Heart left ventricle (tissue), 16 donors: ENCODE measurements around the gene FAM222A. TPM values are rescaled to one million over a fixed set of nuclear protein-coding genes. Genes with fewer than 3 reads are reported as not detected.

ENCODE experiments used
- ATAC-seq, 4 donors: fragments of 200-7000 bp; cut with Tn5 transposase; one replicate each; pipeline ENCODE4 v1.9.1; 2020 to 2022; ENCODE audit warnings: moderate library complexity in 4 of 4, mild to moderate bottlenecking in 3 of 4, moderate number of reproducible peaks in 1 of 4
- DNase-seq, 5 donors: peaks; one replicate each; pipeline ENCODE4 v3.0.0-alpha.2; 2020
- H3K27ac ChIP-seq, 12 donors: fragments of 200-600 bp; sonication (generic) in 4 of 12; one replicate each; pipeline versions ENCODE4 v1.5.0 to v1.8.0; 2016 to 2022; ENCODE audit warnings: mild to moderate bottlenecking in 2 of 12
- H3K27me3 ChIP-seq, 9 donors: fragments of 200-600 bp; sonication (generic) in 2 of 9; one replicate each; pipeline versions ENCODE4 v1.5.1 to v1.8.0; 2016 to 2022; ENCODE audit warnings: mild to moderate bottlenecking in 3 of 9
- H3K36me3 ChIP-seq, 9 donors: fragments of 200-600 bp; sonication (generic) in 2 of 9; one replicate each; pipeline versions ENCODE4 v1.5.0 to v1.8.0; 2018 to 2022; ENCODE audit warnings: mild to moderate bottlenecking in 2 of 9
- H3K4me1 ChIP-seq, 12 donors: fragments of 200-600 bp; sonication (generic) in 4 of 12; one replicate each; pipeline versions ENCODE4 v1.5.0 to v1.8.0; 2016 to 2022; ENCODE audit warnings: mild to moderate bottlenecking in 3 of 12
- H3K4me3 ChIP-seq, 12 donors: fragments of 200-600 bp; sonication (generic) in 4 of 12; one replicate each; pipeline versions ENCODE4 v1.5.0 to v1.8.0; 2017 to 2022; ENCODE audit warnings: mild to moderate bottlenecking in 9 of 12, moderate library complexity in 4 of 12
- H3K9me3 ChIP-seq, 12 donors: fragments of 200-600 bp; sonication (generic) in 4 of 12; one replicate each; pipeline versions ENCODE4 v1.5.0 to v1.8.0; 2016 to 2022; ENCODE audit warnings: mild to moderate bottlenecking in 1 of 12
- CTCF ChIP-seq, 12 donors: fragments of 200-600 bp; sonication (generic) in 4 of 12; IDR thresholded peaks; one replicate each; pipeline versions ENCODE4 v1.5.0 to v1.8.0; 2018 to 2022; ENCODE audit warnings: antibody characterized with exemption in 12 of 12, mild to moderate bottlenecking in 5 of 12
- POLR2A ChIP-seq, 2 donors: fragments of 450-650 bp; IDR thresholded peaks; one replicate each; pipeline ENCODE4 v1.6.1; 2017; ENCODE audit warnings: antibody characterized with exemption in 2 of 2, mild to moderate bottlenecking in 2 of 2, moderate library complexity in 2 of 2
- WGBS, 4 donors: extraction: QIAGEN DNeasy Blood & Tissue Kit in 2 of 4; methylation state at CpG; one replicate each; pipeline versions ENCODE4 v1.1.5 to v1.1.7; 2013 to 2018; 5-methylcytosine and 5-hydroxymethylcytosine counted together
- intact Hi-C, 10 donors: fragments of 100-400 bp; cut with DNase I; formaldehyde crosslinking; loops; one replicate each; pipeline versions ENCODE4 v1.11.1 to v1.14.2; 2022
- polyA plus RNA-seq, 2 donors: library from polyadenylated mRNA; stranded (reverse); fragments of 200-250 nt; gene quantifications; one replicate each; pipeline ENCODE4 v1.2.3, GENCODE V29; 2013
- total RNA-seq, 9 donors: library from RNA; depleted of rRNA in 2 of 9; stranded (reverse); fragments of >200 nt in 2 of 9; fragmentation: NEBNext Ultra II Directional in 3 of 9; extraction: Animal tissue kit (Norgen Biotek cat#: 25700) in 3 of 9; gene quantifications; one replicate each; pipeline versions ENCODE4 v1.1.0 to v1.2.4, GENCODE V29; 2016 to 2023
- donor health status: ischemic (EF 13 %, LVEDD 7.1; RV severe dilation, severe dysfunction).
- donor health status: healthy with polysubstance abuse.
- donor health status: DM: no; HTN: yes; CAD: no.
- donor health status: DM: no; HTN: no; CAD: no.
- donor health status: ischemic (EF 25% LVEDD 6.9; RV normal size, moderate dysfunction).
- donor health status: ischemic (EF 25% LVEDD 5.7; RV mildly dilated, moderate dysfunction).
- donor health status: healthy.
- donor health status: DM: yes; HTN: yes; CAD: no.
- donor health status: ischemic (EF 35%, LVEDD 5.7; RV mildly dilated, moderate dysfunction).
- donor health status: nonischemic (EF 11% LVEDD 7.7; RV severe dilation, severe dysfunction).
- donor health status: DM: yes; HTN: yes; CAD: no.
- donor health status: PGD.
- donor health status: ischemic (EF 29% LVEDD 5.4; RV normal size, mild dysfunction).
- donor health status: nonischemic (EF 23%, LVEDD 6.1; RV moderate dilation, normal function).

Gene FAM222A
- total and polyA plus RNA-seq, 11 donors: 3.5 to 45.8 (median 10.2) TPM

- no peak overlapping the region for H3K27ac ChIP-seq
- H3K27me3 ChIP-seq: no peaks in the 10 kb centered on the region
- H3K36me3 ChIP-seq: no peaks in the 10 kb centered on the region
- 67 to 73% (median 69%) methylated on average over 12 of the region's 12 CpGs for WGBS, 4 donors
- H3K9me3 ChIP-seq: peaks cover 0 to under 1% (median 0%) of the 10 kb centered on the region in 12 donors
- DNase-seq (no peak), ATAC-seq (no peak)
- TF ChIP-seq CTCF (IDR thresholded peaks at IDR 0.05) (no peak), POLR2A (IDR thresholded peaks at IDR 0.05) (no peak)
- intact Hi-C loops: no loop called here
- H3K4me1 ChIP-seq: peaks cover 0 to 5% (median 0%) of the 10 kb centered on the region in 12 donors
- H3K4me3 ChIP-seq: no peak overlapping the region
Measured at GRCh38 chr12:109677279-109677691, 36.3 kb upstream of the FAM222A start.

GRCh38 chr12:109678719-109679118 lies 34.9 kb upstream of the FAM222A start:
- 30 to 33% (median 32%) methylated on average over 7 of the region's 7 CpGs for WGBS, 4 donors
- ATAC-seq (no peak), DNase-seq (no peak)
- Histone ChIP-seq H3K27ac (no peak overlapping the region), H3K4me3 (no peak overlapping the region), H3K27me3 (no peaks in the 10 kb centered on the region), H3K4me1 (peaks cover 0 to 5% (median 0%) of the 10 kb centered on the region in 12 donors), H3K36me3 (no peaks in the 10 kb centered on the region), H3K9me3 (no peaks in the 10 kb centered on the region)
- no peak for TF ChIP-seq CTCF (IDR thresholded peaks at IDR 0.05)
- TF ChIP-seq POLR2A (IDR thresholded peaks at IDR 0.05): no peak
- intact Hi-C loops: no loop called here

- intact Hi-C loops: no loop called here
- Histone ChIP-seq H3K36me3 (no peaks in the 10 kb centered on the region), H3K4me1 (peaks cover 0 to 5% (median 0%) of the 10 kb centered on the region in 12 donors), H3K9me3 (no peaks in the 10 kb centered on the region), H3K4me3 (no peak overlapping the region), H3K27ac (no peak overlapping the region), H3K27me3 (no peaks in the 10 kb centered on the region)
- DNase-seq (no peak), ATAC-seq (no peak)
- TF ChIP-seq POLR2A (IDR thresholded peaks at IDR 0.05) (no peak), CTCF (IDR thresholded peaks at IDR 0.05) (no peak)
- WGBS, 4 donors: 62 to 76% (median 66%) methylated on average over 4 to 8 of the region's 8 CpGs
Measured at GRCh38 chr12:109679501-109680263, 33.9 kb upstream of the FAM222A start.

GRCh38 chr12:109680264-109681005 lies 33.2 kb upstream of the FAM222A start:
- no peak overlapping the region for H3K27ac ChIP-seq
- H3K36me3 ChIP-seq: no peaks in the 10 kb centered on the region
- TF ChIP-seq CTCF (IDR thresholded peaks at IDR 0.05) (no peak), POLR2A (IDR thresholded peaks at IDR 0.05) (no peak)
- intact Hi-C loops: no loop called here
- peaks cover 0 to 5% (median 0%) of the 10 kb centered on the region in 12 donors for H3K4me1 ChIP-seq
- no peaks in the 10 kb centered on the region for H3K27me3 ChIP-seq
- no peak for DNase-seq
- H3K4me3 ChIP-seq: no peak overlapping the region
- H3K9me3 ChIP-seq: no peaks in the 10 kb centered on the region
- WGBS, 4 donors: 78 to 87% (median 83%) methylated on average over 4 of the region's 4 CpGs
- no peak for ATAC-seq
